ENCODE measurements around the gene SLC22A25. TPM values are rescaled to one million over a fixed set of nuclear protein-coding genes. Genes with fewer than 3 reads are reported as not detected.
"Not testable (repeated sequence)": the region's sequence is repeated elsewhere in the genome, so short reads cannot be mapped to it uniquely, and the experiment has no call there.

The SLC22A25 gene
- total RNA-seq, 2 experiments from 2014 or later: not detected

DNA sequence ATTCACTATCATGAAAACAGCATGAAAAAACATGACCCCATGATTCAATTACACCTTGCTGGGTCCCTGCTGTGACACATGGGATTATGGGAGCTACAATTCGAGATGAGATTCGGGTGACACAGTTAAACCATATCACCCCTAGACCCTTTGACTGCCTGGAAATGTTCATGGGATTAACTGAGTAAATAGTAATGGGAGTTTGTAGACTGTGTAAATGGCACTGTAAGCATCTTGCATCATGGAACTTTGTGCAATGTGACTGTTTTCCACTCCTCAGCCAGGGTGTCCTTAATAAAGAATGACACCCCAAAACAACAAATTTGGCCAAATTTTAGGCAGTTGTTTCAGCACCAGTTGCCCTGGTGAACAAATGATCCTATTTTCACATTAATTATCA, 7.9 kb upstream of the SLC22A25 start:
- Histone ChIP-seq H3K4me3 (ENCODE audit: low read length) (no peak overlapping the region), H3K27ac (ENCODE audit: low read depth in 1 of 2, low read length in 2 of 2) (no peak overlapping the region), H3K4me1 (ENCODE audit: insufficient read depth, low read length) (no peaks in the 10 kb centered on the region), H3K27me3 (ENCODE audit: control insufficient read depth in 1 of 2, insufficient read depth in 2 of 2, low read length in 2 of 2) (peaks cover 3 to 14% of the 10 kb centered on the region in 2 experiments), H3K36me3 (ENCODE audit: insufficient read depth, low read length) (no peaks in the 10 kb centered on the region), H3K9me3 (ENCODE audit: control insufficient read depth in 1 of 2, insufficient read depth in 1 of 2, low read length in 2 of 2) (no peaks in the 10 kb centered on the region)
- Mint-ChIP-seq H3K36me3 (ENCODE audit: low read depth) (no peaks in the 10 kb centered on the region), H3K4me1 (ENCODE audit: low read depth) (no peaks in the 10 kb centered on the region), H3K4me3 (no peak overlapping the region), H3K27me3 (peaks cover 7% of the 10 kb centered on the region), H3K27ac (no peak overlapping the region), H3K9me3 (no peaks in the 10 kb centered on the region)
- intact Hi-C loops (cut with DNase I, micrococcal nuclease): no loop called here
- POLR2A ChIA-PET: no interaction called here
- DNase-seq (no peak), ATAC-seq (ENCODE audit: poor library complexity) (no peak)
- CTCF ChIA-PET: no interaction called here
- TF ChIP-seq, protein P1, sequence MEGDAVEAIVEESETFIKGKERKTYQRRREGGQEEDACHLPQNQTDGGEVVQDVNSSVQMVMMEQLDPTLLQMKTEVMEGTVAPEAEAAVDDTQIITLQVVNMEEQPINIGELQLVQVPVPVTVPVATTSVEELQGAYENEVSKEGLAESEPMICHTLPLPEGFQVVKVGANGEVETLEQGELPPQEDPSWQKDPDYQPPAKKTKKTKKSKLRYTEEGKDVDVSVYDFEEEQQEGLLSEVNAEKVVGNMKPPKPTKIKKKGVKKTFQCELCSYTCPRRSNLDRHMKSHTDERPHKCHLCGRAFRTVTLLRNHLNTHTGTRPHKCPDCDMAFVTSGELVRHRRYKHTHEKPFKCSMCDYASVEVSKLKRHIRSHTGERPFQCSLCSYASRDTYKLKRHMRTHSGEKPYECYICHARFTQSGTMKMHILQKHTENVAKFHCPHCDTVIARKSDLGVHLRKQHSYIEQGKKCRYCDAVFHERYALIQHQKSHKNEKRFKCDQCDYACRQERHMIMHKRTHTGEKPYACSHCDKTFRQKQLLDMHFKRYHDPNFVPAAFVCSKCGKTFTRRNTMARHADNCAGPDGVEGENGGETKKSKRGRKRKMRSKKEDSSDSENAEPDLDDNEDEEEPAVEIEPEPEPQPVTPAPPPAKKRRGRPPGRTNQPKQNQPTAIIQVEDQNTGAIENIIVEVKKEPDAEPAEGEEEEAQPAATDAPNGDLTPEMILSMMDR (IDR thresholded peaks at IDR 0.05): no peak

DNA sequence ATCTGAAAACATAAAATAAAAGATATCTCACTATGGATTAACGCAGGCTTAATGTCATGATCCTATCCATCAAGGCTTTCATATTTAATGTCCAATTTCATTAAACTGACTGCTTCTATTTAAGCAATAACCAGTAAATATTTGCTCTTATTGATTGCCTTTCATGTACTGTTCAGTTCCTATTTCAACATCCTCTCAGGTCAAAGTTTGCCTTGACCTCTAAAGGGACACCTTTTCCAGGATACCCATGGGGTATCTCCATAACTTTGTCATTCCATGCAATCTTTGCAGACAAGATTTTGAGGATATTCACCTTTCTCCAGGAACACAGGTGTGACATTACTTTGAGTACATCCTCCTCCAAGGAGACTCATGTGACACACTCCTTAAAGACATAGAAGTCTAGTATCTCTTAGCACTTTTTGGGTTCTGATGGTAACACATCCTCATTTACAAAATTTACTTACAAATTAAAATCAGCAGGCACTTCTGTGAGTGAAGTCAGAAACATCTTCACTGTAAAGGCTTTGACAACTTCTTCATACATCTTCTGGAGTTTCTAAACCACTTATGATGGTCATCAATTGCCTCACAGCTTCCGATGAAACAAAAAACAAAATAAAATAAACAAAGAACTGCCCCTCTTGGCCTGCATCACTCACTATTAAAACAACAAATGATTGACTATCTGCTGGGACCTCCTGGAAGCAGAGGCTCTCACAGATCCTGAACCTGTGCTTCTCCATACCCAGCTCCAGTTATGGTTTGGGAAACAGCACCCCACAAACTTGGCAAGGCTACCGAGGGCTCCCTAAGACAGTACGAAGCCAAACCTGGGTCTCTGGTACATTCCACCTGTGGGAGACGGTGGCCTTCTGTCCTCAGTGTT, 7.0 kb upstream of the SLC22A25 start:
- Mint-ChIP-seq H3K4me1 (ENCODE audit: low read depth) (no peaks in the 10 kb centered on the region), H3K27me3 (peaks cover 7% of the 10 kb centered on the region), H3K9me3 (no peaks in the 10 kb centered on the region), H3K36me3 (ENCODE audit: low read depth) (no peaks in the 10 kb centered on the region), H3K27ac (no peak overlapping the region), H3K4me3 (no peak overlapping the region)
- POLR2A ChIA-PET: no interaction called here
- H3K4me3 ChIP-seq (ENCODE audit: low read length): no peak overlapping the region
- DNase-seq (no peak), ATAC-seq (ENCODE audit: poor library complexity) (no peak)
- CTCF ChIA-PET: no interaction called here
- peaks cover 3 to 17% of the 10 kb centered on the region in 2 experiments for H3K27me3 ChIP-seq (ENCODE audit: control insufficient read depth in 1 of 2, insufficient read depth in 2 of 2, low read length in 2 of 2)
- no peaks in the 10 kb centered on the region for H3K4me1 ChIP-seq (ENCODE audit: insufficient read depth, low read length)
- H3K9me3 ChIP-seq (ENCODE audit: control insufficient read depth in 1 of 2, insufficient read depth in 1 of 2, low read length in 2 of 2): no peaks in the 10 kb centered on the region
- H3K27ac ChIP-seq (ENCODE audit: low read depth in 1 of 2, low read length in 2 of 2): no peak overlapping the region
- no peaks in the 10 kb centered on the region for H3K36me3 ChIP-seq (ENCODE audit: insufficient read depth, low read length)
- TF ChIP-seq, protein P1 (IDR thresholded peaks at IDR 0.05): no peak
- intact Hi-C loops (cut with DNase I, micrococcal nuclease): no loop called here

DNA sequence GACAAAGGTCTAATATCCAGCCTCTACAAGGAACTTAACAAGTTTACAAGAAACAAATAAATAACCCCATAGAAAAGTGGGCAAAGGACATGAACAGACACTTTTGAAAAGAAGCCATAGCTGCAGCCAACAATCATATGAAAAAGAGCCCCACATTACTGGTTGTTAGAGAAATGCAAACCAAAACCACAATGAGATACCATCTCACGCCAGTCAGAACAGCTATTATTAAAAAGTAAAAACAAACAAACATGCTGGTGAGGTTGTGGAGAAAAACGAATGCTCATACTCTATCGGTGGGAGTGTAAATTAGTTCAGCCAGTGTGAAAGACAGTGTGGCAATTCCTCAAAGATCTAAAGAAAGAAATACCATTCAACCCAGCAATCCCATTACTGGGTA, 5.6 kb upstream of the SLC22A25 start:
- no peak overlapping the region for H3K4me3 ChIP-seq (ENCODE audit: low read length)
- intact Hi-C loops (cut with DNase I, micrococcal nuclease): no loop called here
- H3K4me1 Mint-ChIP-seq (ENCODE audit: low read depth): no peaks in the 10 kb centered on the region
- ATAC-seq (ENCODE audit: poor library complexity) (no peak), DNase-seq (no peak)
- H3K36me3 Mint-ChIP-seq (ENCODE audit: low read depth): no peaks in the 10 kb centered on the region
- H3K4me3 Mint-ChIP-seq: no peak overlapping the region
- CTCF ChIA-PET: no interaction called here
- no peaks in the 10 kb centered on the region for H3K9me3 Mint-ChIP-seq
- TF ChIP-seq, protein P1 (IDR thresholded peaks at IDR 0.05): no peak
- H3K27ac Mint-ChIP-seq: no peak overlapping the region
- POLR2A ChIA-PET: no interaction called here
- H3K4me1 ChIP-seq (ENCODE audit: insufficient read depth, low read length): no peaks in the 10 kb centered on the region
- peaks cover 12% of the 10 kb centered on the region for H3K27me3 Mint-ChIP-seq
- H3K27ac ChIP-seq (ENCODE audit: low read depth in 1 of 2, low read length in 2 of 2): no peak overlapping the region
- H3K36me3 ChIP-seq (ENCODE audit: insufficient read depth, low read length): no peaks in the 10 kb centered on the region
- peaks cover 3 to 17% of the 10 kb centered on the region in 2 experiments for H3K27me3 ChIP-seq (ENCODE audit: control insufficient read depth in 1 of 2, insufficient read depth in 2 of 2, low read length in 2 of 2)
- H3K9me3 ChIP-seq (ENCODE audit: control insufficient read depth in 1 of 2, insufficient read depth in 1 of 2, low read length in 2 of 2): no peaks in the 10 kb centered on the region

DNA sequence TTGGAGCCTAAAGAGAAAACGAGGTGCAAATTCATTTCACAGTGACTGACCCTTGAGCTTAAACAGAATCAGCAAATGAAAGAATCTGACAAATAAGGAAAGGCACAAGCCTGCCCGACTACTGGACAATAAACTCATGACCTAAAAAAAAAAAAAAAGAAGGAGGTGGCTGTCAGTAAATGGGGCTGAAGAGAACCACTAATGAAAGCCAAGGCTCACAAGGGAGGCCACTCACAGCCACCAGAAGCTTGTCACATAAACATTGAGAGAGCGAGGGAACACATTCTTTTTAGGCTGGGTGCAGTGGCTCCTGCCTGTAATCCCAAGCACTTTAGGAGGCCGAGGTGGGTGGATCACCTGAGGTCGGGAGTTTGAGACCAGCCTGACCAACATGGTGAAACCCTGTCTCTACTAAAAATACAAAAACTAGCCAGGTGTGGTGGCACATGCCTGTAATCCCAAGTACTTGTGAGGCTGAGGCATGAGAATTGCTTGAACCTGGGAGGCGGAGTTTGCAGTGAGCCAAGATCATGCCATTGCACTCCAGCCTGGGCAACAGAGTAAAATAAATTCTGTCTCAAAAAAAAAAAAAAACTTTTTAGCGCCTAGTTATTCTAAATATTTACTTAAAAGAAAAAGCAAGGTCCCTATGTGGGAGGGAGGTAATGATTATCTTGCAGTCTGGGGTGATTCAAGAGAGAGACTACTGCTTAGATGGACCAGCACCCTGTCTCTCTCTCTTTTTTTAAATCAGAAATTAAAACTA, 4.0 kb upstream of the SLC22A25 start:
- POLR2A ChIA-PET: not testable (repeated sequence)

More for the DNA sequence above, 4.0 kb upstream of the SLC22A25 start:
- H3K27me3 ChIP-seq (ENCODE audit: control insufficient read depth in 1 of 2, insufficient read depth in 2 of 2, low read length in 2 of 2): peaks cover 3 to 17% of the 10 kb centered on the region in 2 experiments
- CTCF ChIA-PET; H3K4me3 ChIP-seq (ENCODE audit: low read length); DNase-seq; H3K4me3 Mint-ChIP-seq; H3K27ac ChIP-seq (ENCODE audit: low read depth in 1 of 2, low read length in 2 of 2); H3K9me3 Mint-ChIP-seq; H3K27ac Mint-ChIP-seq; H3K9me3 ChIP-seq (ENCODE audit: control insufficient read depth in 1 of 2, insufficient read depth in 1 of 2, low read length in 2 of 2); H3K36me3 ChIP-seq (ENCODE audit: insufficient read depth, low read length); H3K36me3 Mint-ChIP-seq (ENCODE audit: low read depth); H3K4me1 ChIP-seq (ENCODE audit: insufficient read depth, low read length); H3K4me1 Mint-ChIP-seq (ENCODE audit: low read depth); intact Hi-C loops (cut with DNase I, micrococcal nuclease); ATAC-seq (ENCODE audit: poor library complexity): not testable (repeated sequence)
- peaks cover 21% of the 10 kb centered on the region for H3K27me3 Mint-ChIP-seq

All from CD4-positive, alpha-beta T cell (primary cell).